MM.1S (cell line): ENCODE results near the gene PARD6G.

Experiments used
- DNase-seq: peaks from one replicate; pipeline ENCODE4 v3.0.0-alpha.2; 2015
- H2AFZ ChIP-seq: fragments of 300-600 bp; sonication (generic); 2 replicates; pipeline ENCODE4 v1.6.0; 2016; ENCODE audit warnings: antibody characterized with exemption, low read length
- H3F3A ChIP-seq: fragments of 300-600 bp; sonication (generic); 2 replicates; pipeline ENCODE4 v1.6.1; 2016; ENCODE audit warnings: mild to moderate bottlenecking, antibody characterized with exemption, low read length, moderate library complexity, mixed read lengths; ENCODE audit not compliant: insufficient read depth
- H3K27ac ChIP-seq: fragments of 300-600 bp; sonication (generic); 2 replicates; pipeline ENCODE4 v1.5.1; 2016; ENCODE audit warnings: mild to moderate bottlenecking, low read length
- H3K27me3 ChIP-seq: fragments of 300-600 bp; sonication (generic); replicated peaks from 2 replicates; pipeline ENCODE4 v1.6.0; 2016; ENCODE audit warnings: low read length; ENCODE audit not compliant: insufficient read depth
- H3K36me3 ChIP-seq: fragments of 300-600 bp; sonication (generic); replicated peaks from 2 replicates; pipeline ENCODE4 v1.6.1; 2016; ENCODE audit warnings: mild to moderate bottlenecking, low read length, mixed read lengths; ENCODE audit not compliant: insufficient read depth
- H3K4me1 ChIP-seq: fragments of 300-600 bp; sonication (generic); 2 replicates; pipeline ENCODE4 v1.6.1; 2016; ENCODE audit warnings: low read length, mixed read lengths
- H3K4me2 ChIP-seq: fragments of 300-600 bp; sonication (generic); 2 replicates; pipeline ENCODE4 v1.6.0; 2016; ENCODE audit warnings: low read depth, low read length
- H3K4me3 ChIP-seq: fragments of 300-600 bp; sonication (generic); 2 replicates; pipeline ENCODE4 v1.5.1; 2016; ENCODE audit warnings: low read length, mixed read lengths
- H3K79me2 ChIP-seq: fragments of 300-600 bp; sonication (generic); 2 replicates; pipeline ENCODE4 v1.6.1; 2016; ENCODE audit warnings: mixed run types, low read length, mixed read lengths
- H3K9ac ChIP-seq: fragments of 300-600 bp; sonication (generic); 2 replicates; pipeline ENCODE4 v1.6.1; 2016; ENCODE audit warnings: low read length, mixed read lengths
- H3K9me2 ChIP-seq: fragments of 300-600 bp; sonication (generic); replicated peaks from 2 replicates; pipeline ENCODE4 v1.6.1; 2016; ENCODE audit warnings: mild to moderate bottlenecking, low read length, mixed read lengths; ENCODE audit not compliant: insufficient read depth
- H3K9me3 ChIP-seq: fragments of 300-600 bp; sonication (generic); replicated peaks from 2 replicates; pipeline ENCODE4 v1.6.1; 2016; ENCODE audit warnings: mild to moderate bottlenecking, low read length, mixed read lengths; ENCODE audit not compliant: insufficient read depth
- H4K20me1 ChIP-seq: fragments of 300-600 bp; sonication (generic); 2 replicates; pipeline ENCODE4 v1.6.1; 2016; ENCODE audit warnings: mild to moderate bottlenecking, low read length, moderate library complexity, mixed read lengths; ENCODE audit not compliant: insufficient read depth
- CTCF ChIP-seq: fragments of 300-600 bp; sonication (generic); IDR thresholded peaks from 2 replicates; pipeline ENCODE4 v1.5.1; 2016; ENCODE audit warnings: antibody characterized with exemption, low read length, mixed read lengths
- EZH2 ChIP-seq: fragments of 300-600 bp; sonication (generic); optimal IDR thresholded peaks from 2 replicates; pipeline ENCODE3; 2017; ENCODE audit warnings: low read depth, mild to moderate bottlenecking, antibody characterized with exemption, low read length, mixed read lengths
- EZH2phosphoT487 ChIP-seq: fragments of 300-600 bp; sonication (generic); IDR thresholded peaks from 2 replicates; pipeline ENCODE4 v1.6.1; 2018; ENCODE audit warnings: antibody characterized with exemption, low read length

The PARD6G gene

DNA sequence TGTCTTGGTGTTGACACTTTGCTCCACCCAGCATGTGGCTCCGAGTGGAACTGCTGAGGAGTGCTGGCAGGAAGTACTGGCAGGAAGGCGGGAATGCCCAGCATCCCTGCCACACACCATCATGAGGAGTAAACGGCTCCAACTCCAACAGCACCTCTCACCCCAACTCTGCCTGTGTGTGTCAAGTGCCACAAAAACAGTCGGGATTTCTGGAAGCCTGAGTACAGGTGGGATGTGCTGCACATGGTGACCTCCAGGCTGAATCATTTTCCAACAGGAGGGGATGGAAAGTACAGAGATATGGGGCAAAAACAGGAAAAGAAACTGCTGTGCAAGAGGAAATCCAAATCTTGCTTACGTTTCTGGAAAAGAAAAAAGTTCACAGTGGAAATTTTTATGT is 53.6 kb downstream of the PARD6G start:
- Histone ChIP-seq H3K27ac (no peak overlapping the region), H2AFZ (no peak overlapping the region), H3K36me3 (no peaks in the 10 kb centered on the region), H4K20me1 (no peaks in the 10 kb centered on the region), H3F3A (no peaks in the 10 kb centered on the region), H3K4me2 (no peak overlapping the region), H3K9ac (no peak overlapping the region), H3K79me2 (no peaks in the 10 kb centered on the region), H3K4me3 (no peak overlapping the region), H3K9me3 (no peaks in the 10 kb centered on the region), H3K27me3 (no peaks in the 10 kb centered on the region), H3K9me2 (no peaks in the 10 kb centered on the region), H3K4me1 (no peaks in the 10 kb centered on the region)
- DNase-seq, result no peak
- TF ChIP-seq EZH2 (no peak), EZH2phosphoT487 (no peak)

DNA sequence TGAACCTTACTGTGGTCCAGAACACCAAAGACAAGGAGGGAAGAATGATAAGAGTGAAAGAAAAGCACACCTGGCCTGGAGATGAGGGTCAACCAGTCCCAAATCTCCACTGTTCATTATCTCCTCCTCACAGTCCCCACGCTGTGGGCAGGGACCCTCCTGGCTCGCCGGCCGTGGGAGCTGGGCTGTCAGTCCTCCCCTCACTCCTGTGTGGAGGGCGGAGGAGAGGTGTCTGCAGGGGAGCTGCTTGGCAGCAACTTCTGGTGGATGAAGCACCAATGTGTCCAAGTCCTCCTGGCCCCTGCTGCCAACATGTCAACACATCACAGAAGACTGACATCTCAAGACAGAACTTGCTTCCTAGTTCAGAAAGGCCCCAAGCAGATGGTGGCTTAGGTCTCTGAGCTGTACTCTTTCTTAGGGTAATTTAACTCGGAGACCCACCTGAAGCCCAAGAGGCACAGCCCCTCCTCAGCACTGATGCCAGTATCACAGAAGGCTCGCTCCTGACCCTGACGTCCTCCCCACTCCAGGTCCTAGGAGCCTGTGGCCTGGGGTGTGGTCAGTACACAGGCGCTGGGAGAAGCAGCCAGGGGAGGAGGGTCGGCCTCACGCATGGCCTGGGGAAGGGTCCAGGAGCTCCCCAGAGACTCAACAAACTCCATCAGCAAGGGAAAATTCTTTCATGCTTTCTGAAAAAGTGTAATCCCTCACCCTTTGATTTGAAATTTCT is 54.5 kb downstream of the PARD6G start:
- no peaks in the 10 kb centered on the region for H3F3A ChIP-seq
- H3K36me3 ChIP-seq, result no peaks in the 10 kb centered on the region
- no peaks in the 10 kb centered on the region for H3K9me3 ChIP-seq
- H3K27me3 ChIP-seq, result no peaks in the 10 kb centered on the region
- no peak overlapping the region for H3K27ac ChIP-seq
- no peaks in the 10 kb centered on the region for H4K20me1 ChIP-seq
- H3K4me3 ChIP-seq, result no peak overlapping the region
- H3K9ac ChIP-seq, result no peak overlapping the region
- DNase-seq, result no peak
- TF ChIP-seq EZH2, result no peak
- no peak for TF ChIP-seq EZH2phosphoT487
- no peak for TF ChIP-seq CTCF
- no peak overlapping the region for H3K4me2 ChIP-seq
- no peaks in the 10 kb centered on the region for H3K4me1 ChIP-seq
- no peaks in the 10 kb centered on the region for H3K9me2 ChIP-seq
- no peaks in the 10 kb centered on the region for H3K79me2 ChIP-seq
- no peak overlapping the region for H2AFZ ChIP-seq

DNA sequence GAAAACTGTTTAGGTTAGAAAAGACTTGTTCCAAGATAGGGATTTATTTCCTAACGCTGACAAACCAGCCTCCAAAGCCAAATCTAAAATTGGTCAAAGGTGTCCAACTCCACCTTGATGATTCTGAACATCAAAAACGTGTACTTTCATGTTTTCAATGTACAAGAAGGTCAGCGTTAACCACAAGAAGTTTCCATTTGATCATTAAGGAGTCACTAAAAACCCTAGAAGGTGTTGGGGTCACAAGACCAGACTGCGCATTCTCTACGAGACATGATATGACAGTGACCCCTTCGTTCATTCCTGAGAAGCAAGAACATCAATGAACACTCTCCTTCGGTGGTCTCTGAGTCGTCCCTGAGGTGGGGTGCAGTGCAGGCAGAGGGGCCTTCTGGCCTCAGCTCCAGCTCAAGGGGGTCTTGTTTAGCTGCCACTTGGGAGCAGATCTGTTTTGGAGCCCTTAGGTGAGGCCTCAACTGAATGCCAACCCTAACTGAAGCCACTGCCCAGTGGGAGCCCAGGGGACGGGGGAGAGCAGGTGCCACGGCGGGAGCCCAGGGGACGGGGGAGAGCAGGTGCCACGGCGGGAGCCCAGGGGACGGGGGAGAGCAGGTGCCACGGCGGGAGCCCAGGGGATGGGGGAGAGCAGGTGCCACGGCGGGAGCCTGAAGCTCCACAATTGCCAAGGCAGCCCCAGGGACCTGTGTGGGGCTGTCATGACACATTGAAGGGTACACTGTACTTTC is 55.2 kb downstream of the PARD6G start:
- Histone ChIP-seq H3K9me3 (no peaks in the 10 kb centered on the region), H4K20me1 (no peaks in the 10 kb centered on the region), H3K4me1 (no peaks in the 10 kb centered on the region), H3K9ac (no peak overlapping the region), H2AFZ (no peak overlapping the region), H3K79me2 (no peaks in the 10 kb centered on the region), H3K4me2 (no peak overlapping the region), H3F3A (no peaks in the 10 kb centered on the region), H3K4me3 (no peak overlapping the region), H3K36me3 (no peaks in the 10 kb centered on the region), H3K9me2 (no peaks in the 10 kb centered on the region), H3K27me3 (no peaks in the 10 kb centered on the region), H3K27ac (no peak overlapping the region)
- no peak for DNase-seq
- TF ChIP-seq CTCF, result no peak
- no peak for TF ChIP-seq EZH2
- no peak for TF ChIP-seq EZH2phosphoT487

DNA sequence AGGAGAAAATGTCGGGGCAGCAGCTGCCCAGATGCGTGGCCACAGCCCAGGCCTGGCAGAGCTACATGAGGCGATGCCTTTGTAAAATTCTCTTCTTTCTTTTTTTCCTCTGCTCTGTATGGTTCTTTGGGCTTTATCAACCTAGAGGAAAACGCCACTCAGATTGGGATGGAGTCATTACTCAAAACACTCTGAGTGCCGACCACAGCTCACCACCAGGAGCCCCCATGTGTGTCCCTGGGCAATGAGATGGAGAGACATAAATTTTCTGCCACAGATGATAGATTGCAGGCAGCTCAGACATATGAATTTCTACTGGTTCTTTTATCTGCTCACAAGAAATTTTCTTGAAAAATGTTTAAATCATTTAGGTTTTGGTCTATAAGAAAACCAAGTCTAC is 56.0 kb downstream of the PARD6G start:
- Histone ChIP-seq H4K20me1 (no peaks in the 10 kb centered on the region), H3K4me1 (no peaks in the 10 kb centered on the region), H2AFZ (no peak overlapping the region), H3K27ac (no peak overlapping the region), H3K4me3 (no peak overlapping the region), H3K4me2 (no peak overlapping the region), H3K36me3 (no peaks in the 10 kb centered on the region), H3K9ac (no peak overlapping the region), H3K9me2 (no peaks in the 10 kb centered on the region), H3K9me3 (no peaks in the 10 kb centered on the region), H3F3A (no peaks in the 10 kb centered on the region), H3K27me3 (no peaks in the 10 kb centered on the region), H3K79me2 (no peaks in the 10 kb centered on the region)
- TF ChIP-seq EZH2phosphoT487 (no peak), CTCF (no peak)
- DNase-seq, result no peak
